IMR-90 (cell line): Measurements from ENCODE around the gene ACVR2B.

Source experiments
- CTCF ChIP-seq: conservative IDR thresholded peaks from 2 replicates; pipeline ENCODE4 v1.5.1; 2012; ENCODE audit warnings: mild to moderate bottlenecking, low read depth, low read length, improper control_type of control experiment
- ELK1 ChIP-seq: fragments of 150-350 bp; IDR thresholded peaks from 2 replicates; pipeline ENCODE4 v1.6.1; 2016; ENCODE audit warnings: low read depth, mild to moderate bottlenecking, low read length, moderate library complexity, borderline replicate concordance

- TF ChIP-seq CTCF (no peak), ELK1 (no peak)
Measured at GRCh38 chr3:38493031-38493430, 39.3 kb downstream of the ACVR2B start.
